Right hindlimb (tissue), 1 donor: ENCODE measurements around the gene CNTNAP5.
"Not testable (repeated sequence)": the region's sequence is repeated elsewhere in the genome, so short reads cannot be mapped to it uniquely, and the experiment has no call there.

ENCODE experiments used
- DNase-seq: peaks from one replicate; pipeline ENCODE4 v3.0.0-alpha.2; 2018

The CNTNAP5 gene

DNA sequence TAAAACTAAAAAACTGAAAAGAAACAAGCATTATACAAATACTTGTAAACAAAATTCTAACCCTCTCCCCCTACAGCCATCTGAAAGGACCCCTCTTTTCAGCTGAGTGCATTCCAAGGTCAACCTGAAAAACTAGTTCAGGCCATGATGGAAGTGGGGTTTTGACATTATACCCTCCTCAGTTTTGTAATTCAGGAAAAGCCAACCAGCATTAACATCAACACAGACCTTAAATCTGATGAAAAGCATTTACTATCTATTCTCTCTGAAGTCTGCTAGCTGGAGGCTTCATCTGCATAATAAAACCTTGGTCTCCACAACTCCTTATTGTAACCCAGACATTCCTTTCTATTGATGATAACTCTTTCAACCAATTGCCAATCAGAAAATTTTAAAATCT, 302.2 kb downstream of the CNTNAP5 start:
- no peak for DNase-seq

DNA sequence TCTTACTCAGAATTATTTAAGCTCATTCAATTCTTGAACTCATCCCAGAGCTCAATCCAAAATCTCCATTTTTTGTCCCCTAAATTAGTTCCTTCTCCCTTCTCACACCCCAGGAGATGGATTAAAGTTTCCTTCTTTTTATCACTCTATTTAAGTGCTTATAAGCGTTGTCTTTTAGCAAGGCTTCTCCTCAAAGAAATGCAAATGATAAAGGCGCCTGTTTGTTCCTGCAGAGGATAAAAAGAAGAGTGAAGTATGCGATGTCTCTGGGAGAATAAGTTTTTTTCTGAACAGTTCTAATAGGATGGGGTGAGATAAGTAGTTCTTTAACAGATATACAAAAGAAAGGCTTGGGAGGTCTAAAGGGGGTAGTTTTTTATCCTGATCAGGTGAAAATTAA, 303.3 kb downstream of the CNTNAP5 start:
- no peak for DNase-seq

DNA sequence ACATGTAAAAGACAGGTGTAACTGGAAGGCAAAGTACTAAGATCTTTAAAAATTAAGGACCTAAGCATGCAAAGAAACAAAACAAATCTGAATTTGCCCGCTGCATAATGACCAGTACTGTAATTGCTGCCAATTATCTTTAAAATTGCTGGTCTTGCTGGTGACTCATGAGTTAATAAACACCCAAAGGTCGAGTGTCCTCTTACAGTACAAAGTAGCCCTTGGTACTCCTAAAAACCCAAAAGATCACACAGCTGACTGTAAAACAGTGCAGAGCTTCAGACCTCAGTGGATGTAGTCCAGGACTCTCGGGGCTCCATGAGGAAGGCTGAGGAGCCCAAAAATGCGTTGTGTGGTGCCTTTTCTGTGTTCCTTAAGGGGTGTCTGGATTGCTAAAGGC, 308.7 kb downstream of the CNTNAP5 start:
- no peak for DNase-seq

DNA sequence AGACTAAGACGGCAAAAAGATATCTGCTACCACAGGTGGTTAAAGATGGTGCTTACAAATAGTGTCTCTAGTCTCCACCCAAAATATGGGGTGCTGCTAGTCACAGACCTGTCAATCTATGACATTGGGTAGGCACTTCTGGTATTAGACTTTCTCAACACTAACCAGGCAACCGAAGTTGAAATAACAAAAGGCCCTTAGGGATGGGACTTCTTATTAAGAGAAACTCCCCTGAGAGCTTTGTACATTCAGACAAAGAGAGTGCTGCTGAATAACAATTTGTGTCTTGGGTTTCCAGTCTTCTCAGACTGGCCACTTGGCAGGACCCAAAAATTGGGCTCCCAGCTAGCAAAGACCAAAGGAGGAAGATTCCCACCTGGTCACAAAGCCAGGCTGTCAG, 310.0 kb downstream of the CNTNAP5 start:
- DNase-seq = no peak

DNA sequence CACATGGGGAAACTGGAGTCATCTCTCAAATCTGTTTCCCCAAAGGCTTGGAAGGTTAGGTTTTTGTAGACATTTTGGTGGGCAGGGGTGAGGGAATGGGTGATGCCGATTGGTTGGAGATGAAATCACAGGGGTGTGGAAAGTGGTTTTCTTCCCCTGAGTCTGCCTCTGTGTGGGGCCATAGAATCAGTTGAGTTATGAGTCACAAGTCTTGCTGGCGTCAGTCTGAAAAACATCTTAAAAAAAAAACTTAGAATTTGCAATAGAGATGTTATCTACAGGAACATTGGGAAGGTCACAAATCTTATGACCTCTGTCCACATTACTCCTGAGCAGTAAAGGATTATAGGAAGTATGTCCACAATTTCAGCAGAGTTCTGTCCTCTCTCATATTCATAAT, 314.6 kb downstream of the CNTNAP5 start:
- no peak for DNase-seq

DNA sequence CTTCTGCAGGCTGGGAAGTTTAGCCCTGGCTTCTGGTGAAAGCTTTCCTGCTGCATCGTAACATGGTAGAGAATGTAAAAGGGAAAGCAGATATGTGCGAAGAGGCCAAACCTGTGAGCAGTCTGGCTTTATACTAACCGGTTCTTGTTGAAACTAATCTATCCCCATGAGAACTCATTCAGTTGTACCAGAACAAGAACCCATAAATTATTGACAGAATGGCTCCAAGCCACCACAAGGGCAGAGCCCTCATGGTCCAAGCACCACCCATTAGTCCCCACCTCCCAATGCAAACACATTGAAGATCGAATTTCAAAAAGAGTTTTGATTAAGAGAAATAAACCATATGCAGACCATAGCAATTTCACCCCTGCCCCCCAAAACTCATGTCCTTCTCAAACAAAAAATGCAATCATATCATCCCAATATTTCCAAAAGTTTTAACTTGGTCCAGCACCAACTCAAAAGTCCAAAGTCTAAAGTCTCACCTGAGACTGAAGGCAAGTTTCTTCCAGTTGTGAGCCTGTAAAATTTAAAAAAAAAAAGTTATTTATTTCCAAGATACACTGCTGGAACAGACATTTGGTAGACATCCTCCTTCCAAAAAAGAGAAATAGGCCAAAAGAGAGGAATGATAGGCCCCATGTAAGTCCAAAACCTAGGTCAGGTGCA, 318.9 kb downstream of the CNTNAP5 start:
- DNase-seq = no peak

DNA sequence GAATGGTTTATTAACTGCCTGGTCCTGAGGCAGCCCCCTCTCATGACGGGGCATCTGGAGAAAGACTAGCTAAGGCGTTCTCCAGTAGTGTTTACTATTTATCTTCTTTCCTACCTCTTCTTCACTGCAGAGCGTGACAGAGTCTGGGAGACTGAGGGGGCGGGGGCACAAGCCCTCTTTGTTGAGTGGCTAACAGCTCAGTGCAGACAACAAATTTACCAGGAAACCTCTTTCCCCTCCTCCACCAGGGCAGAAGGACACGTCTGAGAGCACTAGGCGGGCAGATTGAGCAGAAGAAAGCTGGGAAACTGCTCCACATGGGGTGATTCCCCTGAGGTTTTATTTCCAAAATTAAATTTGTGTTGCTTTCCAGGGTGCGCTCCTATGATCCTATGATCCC, 322.1 kb downstream of the CNTNAP5 start:
- DNase-seq = no peak

DNA sequence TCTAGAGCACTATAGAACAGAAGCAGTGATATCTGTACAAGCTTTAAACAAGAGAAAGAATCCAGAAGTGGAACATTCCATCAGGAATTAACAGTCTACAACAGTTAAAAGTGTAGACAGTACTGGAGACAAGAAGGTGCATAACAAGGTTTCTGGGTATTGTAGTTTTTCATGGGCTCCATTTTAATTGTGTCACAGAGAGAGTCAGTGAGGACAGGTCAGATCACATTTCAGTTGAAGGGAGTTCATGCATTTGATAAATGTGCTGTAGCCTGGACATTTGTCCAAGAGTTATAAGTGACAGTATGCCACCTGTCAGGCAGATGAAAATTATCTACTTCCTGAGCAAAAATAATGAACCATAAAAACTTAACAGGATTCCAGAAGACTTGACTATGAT, 328.6 kb downstream of the CNTNAP5 start:
- no peak for DNase-seq

DNA sequence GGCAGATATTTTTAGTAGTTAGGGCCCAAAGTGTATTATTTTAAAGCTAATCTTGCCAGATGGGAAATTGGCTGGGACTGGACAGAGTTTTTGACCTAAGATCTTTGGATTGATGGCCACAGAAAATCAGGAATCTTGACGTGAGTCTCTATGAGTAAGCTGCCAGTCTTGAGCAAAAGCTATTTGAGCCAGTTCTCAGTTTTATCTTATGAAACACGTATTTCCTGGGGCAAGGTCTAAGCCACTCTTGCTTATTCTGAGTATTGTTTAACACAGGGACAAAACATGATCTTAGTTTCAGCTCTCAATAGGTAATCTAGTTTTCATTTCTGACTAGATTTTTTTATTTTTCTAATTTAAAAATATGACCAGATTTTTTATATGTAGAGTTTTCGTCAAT, 329.4 kb downstream of the CNTNAP5 start:
- no peak for DNase-seq

DNA sequence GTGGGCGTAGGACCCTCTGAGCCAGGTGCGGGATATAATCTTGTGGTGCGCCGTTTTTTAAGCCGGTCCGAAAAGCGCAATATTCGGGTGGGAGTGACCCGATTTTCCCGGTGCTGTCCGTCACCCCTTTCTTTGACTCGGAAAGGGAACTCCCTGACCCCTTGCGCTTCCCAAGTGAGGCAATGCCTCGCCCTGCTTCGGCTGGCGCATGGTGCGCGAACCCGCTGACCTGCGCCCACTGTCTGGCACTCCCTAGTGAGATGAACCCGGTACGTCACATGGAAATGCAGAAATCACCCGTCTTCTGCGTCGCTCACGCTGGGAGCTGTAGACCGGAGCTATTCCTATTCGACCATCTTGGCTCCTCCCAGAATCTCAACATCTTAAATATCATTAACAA, 336.9 kb downstream of the CNTNAP5 start:
- not testable (repeated sequence) for DNase-seq

DNA sequence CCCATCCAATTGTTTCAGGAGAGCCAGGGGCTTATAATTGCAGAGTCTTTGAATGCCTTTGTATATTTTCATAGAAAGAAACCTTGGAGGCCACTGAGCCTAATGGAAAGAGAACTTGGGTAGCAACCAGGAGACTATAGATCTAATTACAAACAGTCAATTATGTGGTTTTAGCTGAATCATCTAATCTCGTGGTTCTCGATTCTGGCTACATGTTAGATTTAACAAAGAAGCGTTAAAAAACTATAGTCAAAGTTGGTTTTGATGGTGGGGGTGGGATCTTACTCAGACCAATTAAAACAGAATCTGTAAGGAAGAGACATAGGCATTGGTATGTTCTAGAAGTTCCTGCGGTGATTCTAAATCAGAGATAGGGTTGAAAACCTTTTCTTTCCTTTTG, 344.1 kb downstream of the CNTNAP5 start:
- DNase-seq = no peak

DNA sequence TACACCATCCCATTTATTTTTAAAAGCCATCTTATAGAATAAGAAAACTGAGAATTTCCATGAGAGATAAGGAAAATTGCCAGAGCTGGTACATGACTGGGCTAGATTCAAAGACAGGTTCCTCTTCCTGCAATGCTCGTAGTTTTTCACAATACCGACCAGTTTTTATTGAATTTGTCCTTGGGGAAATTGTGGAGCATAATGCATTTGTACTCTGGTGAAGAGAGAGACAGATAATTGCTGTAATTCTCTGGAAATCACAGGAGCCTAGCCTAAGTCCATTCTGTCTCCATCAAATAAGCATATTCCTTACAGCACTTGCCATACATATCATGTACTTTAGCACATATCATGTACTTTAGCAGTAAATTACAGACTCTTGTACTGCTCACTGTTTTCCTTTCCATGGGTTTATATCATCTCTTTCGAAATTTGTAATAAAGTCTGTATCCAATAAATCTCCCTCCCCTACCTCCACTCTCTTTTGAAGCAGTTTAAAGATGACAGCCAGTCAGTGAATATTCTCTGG, 355.2 kb downstream of the CNTNAP5 start:
- DNase-seq = no peak

DNA sequence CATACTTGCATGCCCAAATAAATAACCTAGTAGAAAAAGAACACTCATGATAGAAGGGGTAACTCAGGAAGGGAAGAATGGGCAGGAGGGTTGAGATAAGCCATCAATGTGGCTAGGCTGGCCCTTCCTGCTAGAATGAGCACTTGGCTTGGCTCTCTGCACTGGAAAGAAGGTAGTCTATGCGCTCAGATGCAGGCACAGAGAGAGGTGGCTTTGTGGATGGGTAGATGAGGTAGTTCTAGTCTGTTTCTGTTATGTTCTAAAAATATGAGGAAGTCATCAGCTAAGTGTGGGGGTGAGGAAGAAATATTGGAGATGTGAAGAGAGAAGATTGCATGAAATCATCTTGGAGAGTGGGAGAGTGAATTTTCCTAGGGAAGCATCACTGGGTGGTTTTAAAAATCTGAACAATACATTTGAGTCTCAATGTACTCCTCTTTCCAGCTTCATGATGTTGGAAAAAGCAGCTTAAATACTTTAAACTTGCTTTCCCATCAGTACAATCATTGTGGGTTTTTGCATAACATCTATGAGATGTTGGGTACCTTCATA, 357.1 kb downstream of the CNTNAP5 start:
- DNase-seq = no peak

DNA sequence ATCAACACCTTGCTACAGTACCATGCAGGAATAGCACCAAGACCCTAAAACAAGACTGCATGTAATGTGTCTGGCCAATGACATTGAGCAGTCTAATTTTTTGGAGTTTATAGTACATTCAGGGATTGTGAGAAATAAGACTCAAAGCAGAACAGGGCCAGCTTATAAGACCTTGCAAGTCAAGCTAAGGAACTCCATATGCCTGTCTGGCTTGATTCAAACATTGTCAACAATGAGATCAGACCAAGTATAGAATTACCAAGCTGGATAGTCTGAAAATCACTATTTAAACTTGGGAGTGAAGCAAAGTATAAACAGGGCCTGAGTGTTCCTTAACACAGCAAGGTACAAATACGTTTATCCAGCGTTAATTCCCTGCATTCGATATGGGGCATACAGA, 370.9 kb downstream of the CNTNAP5 start:
- no peak for DNase-seq

DNA sequence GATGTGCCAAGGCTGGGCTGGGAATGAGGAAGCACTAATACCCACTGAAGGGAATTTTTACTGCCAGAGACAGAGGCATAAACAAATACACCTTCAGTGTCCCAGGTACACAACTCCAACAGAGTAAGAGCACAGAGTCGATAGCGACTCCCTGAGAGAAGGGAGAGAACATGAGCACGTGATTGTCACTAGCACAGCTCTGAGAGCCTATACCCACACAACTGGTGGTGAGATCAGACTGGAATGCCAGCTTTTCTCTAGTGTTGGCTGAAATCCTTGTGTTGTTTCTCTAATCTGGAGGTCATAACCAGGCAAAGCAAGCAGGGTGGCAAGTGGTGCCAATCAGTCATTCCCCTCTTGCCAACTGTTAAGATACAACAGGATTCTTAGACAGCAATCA, 377.2 kb downstream of the CNTNAP5 start:
- no peak for DNase-seq

DNA sequence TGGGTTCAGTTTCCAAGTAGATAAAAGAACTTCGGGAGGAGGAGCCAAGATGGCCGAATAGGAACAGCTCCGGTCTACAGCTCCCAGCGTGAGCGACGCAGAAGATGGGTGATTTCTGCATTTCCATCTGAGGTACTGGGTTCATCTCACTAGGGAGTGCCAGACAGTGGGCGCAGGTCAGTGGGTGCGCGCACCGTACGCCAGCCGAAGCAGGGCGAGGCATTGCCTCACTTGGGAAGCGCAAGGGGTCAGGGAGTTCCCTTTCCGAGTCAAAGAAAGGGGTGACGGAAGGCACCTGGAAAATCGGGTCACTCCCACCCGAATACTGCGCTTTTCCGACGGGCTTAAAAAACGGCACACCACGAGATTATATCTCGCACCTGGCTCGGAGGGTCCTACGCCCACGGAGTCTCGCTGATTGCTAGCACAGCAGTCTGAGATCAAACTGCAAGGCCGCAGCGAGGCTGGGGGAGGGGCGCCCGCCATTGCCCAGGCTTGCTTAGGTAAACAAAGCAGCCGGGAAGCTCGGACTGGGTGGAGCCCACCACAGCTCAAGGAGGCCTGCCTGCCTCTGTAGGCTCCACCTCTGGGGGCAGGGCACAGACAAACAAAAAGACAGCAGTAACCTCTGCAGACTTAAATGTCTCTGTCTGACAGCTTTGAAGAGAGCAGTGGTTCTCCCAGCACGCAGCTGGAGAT, 382.9 kb downstream of the CNTNAP5 start:
- DNase-seq = not testable (repeated sequence)

DNA sequence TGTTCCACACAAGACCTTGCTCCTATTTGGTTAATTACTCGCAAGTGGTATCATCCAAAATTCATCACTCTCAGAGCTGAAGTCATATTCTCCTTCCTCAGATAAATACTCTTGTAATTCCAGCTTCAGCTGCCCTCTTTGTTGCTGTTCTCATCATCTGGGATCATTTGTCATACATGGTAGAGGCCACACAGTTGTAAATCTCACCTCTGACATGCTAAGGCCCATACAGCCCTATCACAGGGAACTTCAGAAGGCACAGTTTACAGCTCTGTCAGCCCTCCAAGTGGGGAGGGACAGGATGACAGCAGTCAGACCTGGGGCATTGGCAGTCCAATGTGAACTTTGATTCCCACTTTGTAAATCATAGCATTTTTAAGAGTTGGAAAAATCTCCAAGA, 399.0 kb downstream of the CNTNAP5 start:
- no peak for DNase-seq

DNA sequence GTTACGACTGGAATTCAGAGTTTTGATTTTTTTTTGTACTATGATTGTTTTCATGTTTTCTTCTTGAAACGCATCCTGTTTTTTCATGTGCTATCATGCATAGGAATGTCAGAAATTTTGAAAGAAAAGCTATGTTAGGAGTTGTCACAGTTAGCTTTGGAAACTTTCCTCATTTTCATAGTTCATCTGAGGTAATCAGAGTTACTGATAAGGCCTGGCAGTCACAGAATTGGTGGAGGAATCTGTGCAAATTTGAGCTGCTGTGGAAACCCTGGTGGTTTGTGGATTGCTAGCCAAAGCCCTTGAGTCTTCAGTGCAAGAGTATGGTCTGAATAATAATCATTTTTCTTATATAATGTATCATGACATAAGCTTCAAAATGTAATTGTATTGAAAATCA, 401.0 kb downstream of the CNTNAP5 start:
- DNase-seq = no peak

DNA sequence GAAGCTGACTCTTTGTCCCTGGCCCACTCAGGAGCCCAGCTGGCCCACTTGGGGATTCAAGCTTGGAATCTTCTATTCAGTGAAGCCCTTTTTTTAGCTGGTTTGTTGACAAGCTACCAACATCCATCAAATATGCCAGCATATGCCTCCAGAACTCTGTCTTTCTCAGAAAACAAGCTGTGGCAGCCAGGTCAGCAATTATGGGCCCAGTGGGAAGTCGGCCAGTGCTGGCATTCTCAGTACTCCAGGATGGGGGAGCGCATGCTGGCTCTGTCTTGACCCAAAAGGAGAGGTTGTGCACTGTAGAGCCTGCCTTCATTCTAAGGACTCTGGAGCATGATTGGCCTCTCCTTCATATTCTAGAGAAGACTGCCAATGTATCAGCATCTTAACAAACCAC, 401.5 kb downstream of the CNTNAP5 start:
- no peak for DNase-seq

DNA sequence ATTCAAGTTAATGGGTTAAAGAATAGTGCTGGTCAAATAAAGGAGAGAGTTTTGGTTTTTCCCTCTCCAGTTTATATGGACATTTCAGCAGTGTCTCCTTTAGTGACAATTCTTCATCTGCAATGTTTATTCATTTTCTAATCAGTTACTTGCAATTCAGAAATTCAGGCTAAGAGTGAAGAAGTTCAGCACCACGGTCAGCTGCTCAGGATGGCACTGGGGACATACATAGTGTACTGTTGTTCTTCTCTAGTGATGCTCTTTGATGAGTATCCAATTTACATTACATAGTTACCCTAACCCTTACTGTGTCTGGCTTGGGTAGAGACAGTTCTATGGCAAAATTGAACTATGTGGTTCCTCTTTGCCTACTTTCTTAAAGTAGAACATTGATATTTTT, 412.7 kb downstream of the CNTNAP5 start:
- peak; percentile 32 for DNase-seq

DNA sequence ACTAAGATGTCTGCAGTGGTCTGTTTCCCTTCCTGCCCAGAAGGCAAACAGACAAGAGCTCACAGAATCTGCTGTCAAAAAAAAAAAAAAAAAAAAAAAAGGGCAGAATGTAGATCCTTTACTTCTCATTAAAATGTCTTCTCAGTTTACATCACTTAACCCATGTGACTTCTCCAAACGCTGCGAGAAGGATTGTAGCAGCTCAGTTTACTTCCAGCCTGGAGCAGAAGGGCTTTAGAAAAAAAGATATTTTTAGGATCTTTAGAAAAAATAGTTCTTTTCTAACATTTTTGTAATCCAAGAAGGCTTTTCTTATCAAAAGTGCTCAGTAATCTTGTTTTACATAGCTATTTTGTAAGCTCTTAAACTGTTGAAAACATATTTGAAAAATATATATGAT, 425.4 kb downstream of the CNTNAP5 start:
- no peak for DNase-seq

DNA sequence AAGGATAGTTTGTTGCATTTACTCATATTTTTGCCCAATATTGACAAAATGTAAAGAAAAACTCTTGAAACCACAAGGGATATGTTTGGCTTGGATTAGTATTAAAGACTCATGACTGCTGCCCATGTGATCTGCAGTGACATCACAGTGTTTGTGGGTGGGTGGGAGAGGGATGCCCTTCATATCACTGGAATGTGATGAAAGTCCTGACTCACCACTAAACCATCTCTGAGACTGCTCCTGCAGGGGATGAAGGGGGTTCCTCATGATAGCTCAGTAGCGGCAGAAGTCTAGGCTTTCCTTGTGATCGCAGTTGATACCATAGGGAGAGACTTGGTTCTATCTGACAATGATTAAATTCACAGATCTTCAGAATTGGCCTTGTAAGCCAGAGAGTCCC, 451.2 kb downstream of the CNTNAP5 start:
- DNase-seq = no peak

DNA sequence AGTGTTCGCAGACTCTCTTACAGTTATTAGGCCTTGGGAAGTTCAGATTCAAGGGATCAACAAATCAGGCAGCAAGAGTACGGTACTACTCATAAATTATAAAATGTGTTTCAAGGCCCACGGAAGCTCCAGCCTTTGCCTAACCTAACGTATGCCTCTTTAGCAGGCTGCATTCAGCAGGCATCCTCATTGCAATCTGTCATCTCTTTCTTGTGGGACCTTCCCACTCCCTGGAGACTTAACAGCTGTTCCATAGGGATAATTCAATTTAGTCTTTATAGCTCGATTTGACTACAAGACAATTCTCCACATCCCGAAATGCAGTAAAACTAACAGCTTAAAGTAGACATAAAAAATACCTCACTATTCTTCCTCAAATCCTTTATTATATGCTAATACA, 453.7 kb downstream of the CNTNAP5 start:
- no peak for DNase-seq

DNA sequence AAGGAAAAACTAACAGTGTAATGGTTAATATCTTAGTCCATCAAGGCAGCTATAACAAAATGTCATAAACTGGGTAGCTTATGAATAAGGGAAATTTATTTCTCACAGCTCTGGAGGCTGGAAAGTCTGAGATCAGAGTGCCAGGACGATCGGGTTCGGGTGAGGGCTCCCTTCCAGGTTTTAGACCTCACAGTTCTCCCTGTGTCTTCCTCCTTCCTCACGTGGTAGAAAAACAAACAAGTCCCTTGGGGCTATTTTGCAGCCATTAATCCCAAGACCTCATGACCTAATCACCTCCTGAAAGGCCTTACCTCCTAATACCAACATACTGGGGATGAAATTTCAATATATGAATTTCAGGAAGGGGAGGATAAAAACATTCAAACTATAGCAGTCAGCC, 455.9 kb downstream of the CNTNAP5 start:
- DNase-seq = no peak
